NCI-H2196 (cell line): ENCODE data around the gene MEGF9.
A peak's percentile ranks its signal among the peaks of the same experiment; 100 is the strongest.

Experiments
- DNase-seq: peaks from one replicate; lab custom pipeline; 2025; ENCODE audit not compliant: unreplicated experiment; lab: John Stamatoyannopoulos, UW

Gene MEGF9

DNA sequence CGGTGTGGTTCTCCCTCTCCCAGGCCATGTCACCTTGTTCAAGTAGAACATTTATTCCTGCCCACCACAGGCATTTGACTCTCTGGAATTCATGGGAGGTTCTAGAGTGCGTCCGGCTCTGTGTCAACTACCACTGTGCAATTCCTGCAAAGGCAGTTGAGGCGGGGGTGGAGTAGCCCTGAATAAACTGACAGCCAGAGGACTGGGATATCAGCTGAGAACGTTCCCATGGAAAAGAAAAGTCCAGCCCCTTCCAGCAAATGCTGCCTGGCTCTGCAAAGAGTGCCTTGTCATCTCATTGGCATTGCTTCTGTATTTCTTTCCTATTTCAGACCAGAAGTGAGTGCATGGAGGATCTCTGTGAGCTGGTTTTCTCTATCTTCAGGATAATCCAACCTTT lies 18.9 kb upstream of the MEGF9 start:
- no peak for DNase-seq

DNA sequence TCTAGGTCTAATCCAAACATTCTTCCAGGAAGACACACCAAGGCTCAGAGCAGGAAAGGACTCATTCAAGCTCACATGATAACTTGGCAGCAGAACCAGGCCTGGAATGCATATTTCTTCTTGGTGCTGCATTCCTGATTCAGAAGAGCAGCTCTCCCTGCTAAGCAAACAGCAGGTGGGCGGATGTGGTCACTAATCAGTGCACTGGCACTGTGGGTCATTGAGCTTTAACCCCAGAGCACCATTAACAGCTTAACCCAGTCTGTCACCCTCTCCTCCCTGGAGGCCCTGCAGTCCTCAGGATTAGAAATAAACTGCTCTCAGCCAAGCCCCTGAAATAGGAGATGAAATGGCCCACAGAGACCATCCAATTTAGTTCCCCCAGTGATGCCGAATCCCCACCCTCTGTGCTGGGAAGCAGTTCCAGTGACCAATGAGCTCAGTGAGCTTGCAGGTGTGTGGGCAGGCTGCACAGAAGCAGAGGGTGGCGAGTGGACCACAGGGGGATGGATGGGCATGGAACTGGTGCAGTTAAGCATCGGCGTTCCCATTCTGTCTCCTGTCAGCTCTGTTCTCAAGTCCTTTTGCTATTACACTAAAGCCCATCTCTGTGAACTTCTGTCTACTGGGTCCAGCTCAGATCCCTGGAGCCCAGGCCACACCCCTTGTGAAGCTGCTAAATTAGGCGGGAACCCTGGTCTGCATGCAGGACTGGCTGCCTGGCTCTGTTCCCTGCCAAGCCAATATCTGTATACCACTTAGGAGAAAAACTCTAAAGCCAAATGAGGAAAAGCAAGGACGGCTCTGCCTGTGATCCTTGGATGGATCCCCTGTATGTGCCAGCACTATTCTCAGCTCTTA lies 16.6 kb upstream of the MEGF9 start:
- DNase-seq, result peak; percentile 80

GRCh38 chr9:120729791-120730241 lies 15.5 kb upstream of the MEGF9 start:
- no peak for DNase-seq

GRCh38 chr9:120726484-120726883 lies 12.2 kb upstream of the MEGF9 start:
- no peak for DNase-seq

DNA sequence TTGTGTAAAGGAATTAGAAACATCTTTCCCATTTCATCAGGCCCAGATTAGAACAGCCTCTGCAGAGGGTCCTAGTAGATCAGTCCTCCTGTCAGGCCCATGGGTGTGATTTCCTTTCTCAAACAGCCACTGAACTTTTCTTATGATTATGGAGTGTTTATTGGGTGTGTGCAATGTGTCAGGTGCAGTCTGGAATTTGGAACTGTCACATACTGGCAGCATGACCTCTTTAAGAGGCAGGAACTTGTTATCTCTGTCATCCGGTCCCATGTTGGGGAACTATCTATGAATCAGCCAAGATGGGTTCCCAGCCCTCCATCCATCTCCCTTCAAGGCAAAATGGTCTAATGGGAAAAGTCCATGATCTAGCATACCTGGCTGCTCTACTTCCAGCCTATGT lies 11.6 kb upstream of the MEGF9 start:
- no peak for DNase-seq

- DNase-seq, result no peak
Measured at GRCh38 chr9:120724757-120725400, 10.6 kb upstream of the MEGF9 start.

DNA sequence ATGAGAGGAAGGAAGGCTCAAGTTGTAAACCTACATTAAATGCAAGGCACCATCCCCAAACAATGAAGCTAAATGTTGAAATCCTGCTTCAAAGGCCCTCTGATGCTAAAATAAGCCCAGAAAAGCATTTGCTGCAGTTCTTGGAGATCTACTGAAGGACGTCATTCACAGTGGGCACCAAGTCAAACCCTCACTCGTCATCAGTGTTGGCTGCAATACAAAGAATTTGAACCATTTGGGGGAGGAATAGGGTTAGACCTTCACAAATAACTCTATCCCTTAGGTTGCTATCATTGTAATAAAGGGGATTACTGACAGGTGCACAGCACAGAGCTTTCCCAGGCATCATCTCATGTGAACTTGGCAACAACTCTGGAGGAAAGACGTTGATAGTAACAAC lies 9.3 kb upstream of the MEGF9 start:
- no peak for DNase-seq

DNA sequence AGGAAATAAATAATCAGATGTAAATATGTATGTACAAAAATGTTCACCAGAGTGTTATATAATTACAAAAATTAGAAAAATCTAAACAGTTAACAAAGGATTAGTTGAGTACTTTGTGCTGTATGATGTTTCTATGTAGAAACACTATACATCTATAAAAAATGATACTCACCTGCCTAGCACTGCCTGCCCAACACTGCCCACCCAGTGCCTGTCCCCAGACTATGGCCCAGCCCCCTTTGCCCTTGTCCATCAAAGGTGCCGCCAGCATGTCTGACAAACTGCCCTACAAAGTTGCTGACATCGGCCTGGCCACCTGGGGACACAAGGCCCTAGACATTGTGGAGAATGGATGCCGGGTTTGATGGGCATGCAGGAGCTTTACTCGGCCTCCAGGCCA lies 6.1 kb upstream of the MEGF9 start:
- DNase-seq, result no peak

- DNase-seq, result no peak
Measured at GRCh38 chr9:120718316-120718715, 4.0 kb upstream of the MEGF9 start.

- no peak for DNase-seq
Measured at GRCh38 chr9:120717176-120717575, 2.9 kb upstream of the MEGF9 start.

- DNase-seq, result no peak
Measured at GRCh38 chr9:120716483-120716882, 2.2 kb upstream of the MEGF9 start.

GRCh38 chr9:120715389-120715924 lies 1.2 kb upstream of the MEGF9 start:
- DNase-seq, result no peak

- no peak for DNase-seq
Measured at GRCh38 chr9:120714846-120715388, 647 bp upstream of the MEGF9 start.

DNA sequence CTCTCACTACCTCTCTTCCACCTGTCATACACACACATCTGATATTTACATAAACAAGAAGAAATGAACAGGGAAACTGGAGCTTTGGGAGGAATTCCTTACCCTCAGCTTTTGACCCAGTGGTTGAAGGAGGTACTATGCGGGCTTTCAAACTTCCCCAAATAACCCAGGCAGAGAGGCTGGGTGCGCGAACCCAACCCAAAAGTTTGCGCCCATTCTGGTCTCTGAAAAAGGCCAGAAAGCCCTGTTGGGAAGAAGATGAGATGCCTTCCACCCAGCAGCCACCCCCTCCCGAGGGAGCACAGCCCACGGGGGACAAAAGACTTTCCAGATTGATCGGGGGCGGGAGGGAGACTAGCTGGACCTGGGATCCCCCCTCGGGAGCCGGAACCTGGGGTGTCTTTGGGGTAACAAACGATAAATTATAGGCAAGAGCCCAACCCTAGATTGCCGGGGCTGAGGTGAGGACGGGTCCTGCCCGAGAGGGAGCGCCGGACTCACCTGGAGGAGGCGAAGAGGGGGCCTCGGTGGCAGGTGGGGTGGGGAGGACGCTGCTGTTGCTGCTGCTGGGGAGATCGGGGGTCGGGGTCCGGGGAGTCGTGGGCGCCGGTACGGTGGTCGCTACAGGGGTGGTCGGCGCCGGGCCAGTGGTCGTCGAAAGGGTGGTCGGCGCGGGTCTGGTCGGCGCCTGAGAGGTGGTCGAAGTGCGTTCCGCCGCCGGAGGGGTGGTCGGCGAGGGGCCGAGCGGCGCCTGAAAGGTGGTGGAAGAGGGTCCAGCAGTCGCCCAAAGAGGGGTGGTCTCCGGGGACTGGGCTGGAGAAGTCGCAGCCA lies 798 bp downstream of the MEGF9 start:
- DNase-seq, result no peak

GRCh38 chr9:120712539-120713031 lies 1.7 kb downstream of the MEGF9 start:
- no peak for DNase-seq

DNA sequence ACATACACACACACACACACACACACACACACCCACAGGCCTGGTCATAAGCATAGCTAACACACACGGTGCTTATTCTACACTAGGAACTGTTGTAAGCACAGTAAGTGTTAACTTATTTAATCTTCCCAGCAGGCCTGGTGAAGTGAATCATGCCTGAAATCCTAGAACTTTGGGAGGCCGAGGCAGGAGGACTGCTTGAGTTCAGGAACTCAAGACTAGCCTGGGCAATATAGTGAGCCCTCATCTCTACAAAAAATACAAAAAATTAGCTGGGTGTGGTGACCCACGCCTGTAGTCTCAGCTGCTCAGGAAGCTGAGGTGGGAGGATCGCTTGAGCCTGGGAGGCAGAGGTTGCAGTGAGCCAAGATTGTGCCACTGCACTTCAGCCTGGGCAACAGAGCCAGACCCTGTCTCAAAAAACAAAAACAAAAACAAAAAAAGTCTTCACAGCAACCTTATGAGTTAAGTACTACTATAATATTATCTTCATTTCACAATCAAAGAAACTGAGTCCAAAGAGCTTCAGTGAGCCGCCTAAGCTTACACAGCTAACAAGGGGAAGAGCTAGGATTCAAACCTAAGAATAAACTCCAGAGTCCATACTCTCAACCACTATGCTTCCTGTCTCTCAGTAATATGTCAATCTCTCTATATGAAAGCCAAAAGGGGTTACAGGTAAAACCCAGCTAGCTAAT lies 2.3 kb downstream of the MEGF9 start:
- no peak for DNase-seq

- DNase-seq, result no peak
Measured at GRCh38 chr9:120711354-120711753, 2.9 kb downstream of the MEGF9 start.

DNA sequence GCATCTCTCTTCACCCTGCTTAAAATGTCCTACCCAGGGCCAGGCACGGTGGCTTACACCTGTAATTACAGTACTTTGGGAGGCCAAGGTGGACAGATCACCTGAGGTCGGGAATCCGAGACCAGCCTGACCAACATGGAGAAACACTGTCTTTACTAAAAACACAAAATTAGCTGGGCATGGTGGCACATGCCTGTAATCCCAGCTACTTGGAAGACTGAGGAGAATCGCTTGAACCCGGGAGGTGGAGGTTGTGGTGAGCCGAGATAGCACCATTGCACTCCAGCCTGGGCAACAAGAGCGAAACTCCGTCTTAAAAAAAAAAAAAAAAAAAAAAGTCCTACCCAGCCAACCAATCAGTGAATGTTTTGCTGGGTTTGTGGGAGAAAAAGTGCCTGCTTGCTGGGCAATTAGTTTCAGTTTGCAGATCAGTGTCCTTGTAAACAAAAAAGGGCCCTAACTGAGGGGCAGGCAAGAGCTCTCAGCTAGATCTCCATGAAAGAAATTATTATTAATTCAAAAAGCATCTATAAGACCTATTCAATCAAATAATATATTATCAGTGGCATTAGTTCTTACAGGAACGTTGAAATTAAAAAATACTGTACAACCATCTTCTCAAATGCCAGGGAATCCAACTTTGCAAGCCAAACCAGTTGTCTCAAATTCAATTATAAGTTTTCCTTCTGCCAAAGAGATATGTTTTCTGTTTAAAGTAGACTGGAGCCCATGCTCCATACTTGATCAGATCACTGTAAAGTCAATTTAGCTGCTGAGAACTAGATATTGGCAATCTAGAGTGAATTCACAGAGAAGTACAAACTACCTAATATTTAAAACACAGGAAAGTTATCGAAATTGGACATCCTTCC lies 3.9 kb downstream of the MEGF9 start:
- no peak for DNase-seq

- DNase-seq, result peak; percentile 11
Measured at GRCh38 chr9:120708526-120709224, 5.6 kb downstream of the MEGF9 start.
